GM21786 (cell line): ENCODE data around the gene CUX1.
"Not testable (repeated sequence)": the region's sequence is repeated elsewhere in the genome, so short reads cannot be mapped to it uniquely, and the experiment has no call there.

Experiments used
- ATAC-seq: cut with Tn5 transposase; IDR thresholded peaks from one replicate; pipeline ENCODE4 v1.9.1; 2021; ENCODE audit not compliant: unreplicated experiment

Gene CUX1

GRCh38 chr7:102119925-102120324, 302.5 kb downstream of the CUX1 start:
- no peak for ATAC-seq

- ATAC-seq = no peak
Observed at GRCh38 chr7:102120666-102121195, 303.3 kb downstream of the CUX1 start.

- no peak for ATAC-seq
Observed at GRCh38 chr7:102122026-102122425, 304.6 kb downstream of the CUX1 start.

- ATAC-seq = no peak
Observed at GRCh38 chr7:102125127-102125596, 307.7 kb downstream of the CUX1 start.

GRCh38 chr7:102128303-102128702, 310.9 kb downstream of the CUX1 start:
- no peak for ATAC-seq

GRCh38 chr7:102129636-102130370, 312.4 kb downstream of the CUX1 start:
- ATAC-seq = no peak

- ATAC-seq = no peak
Observed at GRCh38 chr7:102132209-102132752, 314.9 kb downstream of the CUX1 start.

- no peak for ATAC-seq
Observed at GRCh38 chr7:102138676-102139075, 321.2 kb downstream of the CUX1 start.

- no peak for ATAC-seq
Observed at GRCh38 chr7:102140952-102141370, 323.5 kb downstream of the CUX1 start.

- ATAC-seq = not testable (repeated sequence)
Observed at GRCh38 chr7:102142433-102142832, 325.0 kb downstream of the CUX1 start.

GRCh38 chr7:102146122-102146521, 328.7 kb downstream of the CUX1 start:
- no peak for ATAC-seq

- ATAC-seq = no peak
Observed at GRCh38 chr7:102147008-102147407, 329.6 kb downstream of the CUX1 start.

- ATAC-seq = no peak
Observed at GRCh38 chr7:102148799-102149198, 331.4 kb downstream of the CUX1 start.

- ATAC-seq = no peak
Observed at GRCh38 chr7:102149416-102149815, 332.0 kb downstream of the CUX1 start.

GRCh38 chr7:102150266-102150665, 332.8 kb downstream of the CUX1 start:
- no peak for ATAC-seq

- no peak for ATAC-seq
Observed at GRCh38 chr7:102152672-102153598, 335.5 kb downstream of the CUX1 start.

GRCh38 chr7:102153599-102153946, 336.1 kb downstream of the CUX1 start:
- no peak for ATAC-seq

- ATAC-seq = no peak
Observed at GRCh38 chr7:102154425-102154824, 337.0 kb downstream of the CUX1 start.

GRCh38 chr7:102155821-102156441, 338.5 kb downstream of the CUX1 start:
- no peak for ATAC-seq

GRCh38 chr7:102156867-102157266, 339.4 kb downstream of the CUX1 start:
- ATAC-seq = no peak

- ATAC-seq = no peak
Observed at GRCh38 chr7:102165136-102165535, 347.7 kb downstream of the CUX1 start.
